Measurements from ENCODE around the gene MYO9B.

DNA sequence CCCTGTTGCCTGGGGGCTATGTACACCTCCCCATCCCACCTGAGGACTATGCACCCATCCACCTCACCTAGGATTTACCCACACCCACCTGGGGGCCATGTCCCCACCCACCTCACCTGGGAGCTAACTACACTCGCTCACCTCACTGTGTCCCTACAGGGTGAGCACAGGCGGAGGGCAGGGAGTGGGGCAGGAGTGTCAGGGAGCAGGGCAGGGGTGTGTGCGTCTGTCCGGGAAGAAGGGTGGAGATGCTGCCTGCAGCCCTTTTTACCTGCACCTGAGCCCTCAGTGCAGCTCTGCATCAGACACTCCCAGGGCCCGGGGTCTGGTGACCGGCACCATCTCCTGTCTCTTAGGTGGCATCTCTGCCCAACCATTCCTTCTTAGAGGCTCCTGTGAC is 38.4 kb upstream of the MYO9B start:
- TF ChIP-seq EZH2 (IDR thresholded peaks at IDR 0.05; ENCODE audit: insufficient read depth, poor library complexity, severe bottlenecking), result no peak
- TF ChIP-seq EZH2phosphoT487 (IDR thresholded peaks at IDR 0.05; ENCODE audit: insufficient read depth, low read depth), result no peak

Measured in GM23248 (cell line).